Esophagus (tissue), 2 donors: ENCODE measurements around the gene SMCO1. TPM values are rescaled to one million over a fixed set of nuclear protein-coding genes. Genes with fewer than 3 reads are reported as not detected.
"Not testable (repeated sequence)": the region's sequence is repeated elsewhere in the genome, so short reads cannot be mapped to it uniquely, and the experiment has no call there.

Experiments used
- H3K27ac ChIP-seq, 2 donors: one replicate each; pipeline ENCODE4 v1.5.1; 2013; ENCODE audit warnings: low read depth in 2 of 2, mild to moderate bottlenecking in 2 of 2, inconsistent platforms in 1 of 2, low read length in 1 of 2, moderate library complexity in 1 of 2
- H3K27me3 ChIP-seq, 2 donors: one replicate each; pipeline ENCODE4 v1.6.1; 2013; ENCODE audit warnings: low read length in 2 of 2, control low read depth in 1 of 2, mild to moderate bottlenecking in 1 of 2; ENCODE audit not compliant: insufficient read depth in 2 of 2, control insufficient read depth in 1 of 2
- H3K36me3 ChIP-seq, 2 donors: one replicate each; pipeline ENCODE4 v1.6.1; 2013; ENCODE audit warnings: low read length in 1 of 2; ENCODE audit not compliant: control insufficient read depth in 2 of 2, insufficient read depth in 2 of 2
- H3K4me1 ChIP-seq, 2 donors: one replicate each; pipeline ENCODE4 v1.6.1; 2013; ENCODE audit warnings: low read length in 1 of 2; ENCODE audit not compliant: control insufficient read depth in 2 of 2, insufficient read depth in 2 of 2
- H3K4me3 ChIP-seq, 2 donors: one replicate each; pipeline ENCODE4 v1.5.1; 2013; ENCODE audit warnings: low read length in 2 of 2, mild to moderate bottlenecking in 2 of 2, low read depth in 1 of 2, moderate library complexity in 1 of 2
- H3K9me3 ChIP-seq, 2 donors: one replicate each; pipeline ENCODE4 v1.6.1; 2013; ENCODE audit warnings: mild to moderate bottlenecking in 2 of 2, low read depth in 1 of 2, low read length in 1 of 2, moderate library complexity in 1 of 2; ENCODE audit not compliant: control insufficient read depth in 2 of 2, insufficient read depth in 1 of 2
- WGBS, 2 donors: extraction: QIAGEN DNeasy Blood & Tissue Kit; methylation state at CpG; one replicate each; pipeline ENCODE4 v1.1.7; 2013; 5-methylcytosine and 5-hydroxymethylcytosine counted together
- polyA plus RNA-seq, 2 donors: library from polyadenylated mRNA; stranded (reverse); fragments of 200-250 nt; gene quantifications; one replicate each; pipeline ENCODE4 v1.2.3, GENCODE V29; 2013
- donor health status: healthy with polysubstance abuse.
- donor health status: Bipolar disorder and iron deficiency.

The SMCO1 gene
- polyA plus RNA-seq, 2 donors = not detected

DNA sequence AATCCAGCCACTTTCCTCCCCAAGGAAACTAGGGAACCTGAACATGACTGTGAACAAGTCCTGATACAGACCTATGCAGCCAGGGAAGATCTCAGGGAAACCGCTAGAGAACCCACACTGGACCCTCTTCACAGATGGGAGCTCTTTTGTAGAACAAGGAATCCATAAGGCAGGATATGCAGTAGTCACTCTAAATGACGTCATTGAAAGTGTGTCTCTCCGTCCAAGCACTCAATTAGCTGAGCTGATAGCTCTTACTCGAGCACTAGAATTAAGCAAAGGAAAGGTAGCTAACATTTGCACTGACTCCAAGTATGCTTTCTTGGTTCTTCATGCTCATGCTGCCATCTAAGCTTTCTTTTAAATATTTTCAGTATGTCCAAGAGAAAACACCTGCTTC is 10.0 kb upstream of the SMCO1 start:
- H3K27ac ChIP-seq = no peak overlapping the region
- H3K4me3 ChIP-seq = no peak overlapping the region
- WGBS, 2 donors = 83 to 86% methylated on average over 4 of the region's 4 CpGs
- peaks cover 0 to 8% of the 10 kb centered on the region in 2 donors for H3K9me3 ChIP-seq
- peaks cover 0 to 3% of the 10 kb centered on the region in 2 donors for H3K4me1 ChIP-seq
- no peaks in the 10 kb centered on the region for H3K27me3 ChIP-seq
- H3K36me3 ChIP-seq = no peaks in the 10 kb centered on the region

GRCh38 chr3:196524527-196524926 is 9.4 kb upstream of the SMCO1 start:
- 65 to 68% methylated on average over 5 of the region's 5 CpGs for WGBS, 2 donors

GRCh38 chr3:196523841-196524240 is 8.7 kb upstream of the SMCO1 start:
- Histone ChIP-seq H3K27ac (no peak overlapping the region), H3K4me3 (no peak overlapping the region), H3K27me3 (no peaks in the 10 kb centered on the region), H3K9me3 (peaks cover 0 to 14% of the 10 kb centered on the region in 2 donors), H3K4me1 (peaks cover 0 to 3% of the 10 kb centered on the region in 2 donors), H3K36me3 (no peaks in the 10 kb centered on the region)
- WGBS, 2 donors = 96 to 97% methylated on average over 4 of the region's 4 CpGs

More at GRCh38 chr3:196524527-196524926, 9.4 kb upstream of the SMCO1 start:
- peaks cover 0 to 14% of the 10 kb centered on the region in 2 donors for H3K9me3 ChIP-seq
- no peak overlapping the region for H3K4me3 ChIP-seq
- no peak overlapping the region for H3K27ac ChIP-seq
- no peaks in the 10 kb centered on the region for H3K27me3 ChIP-seq
- H3K36me3 ChIP-seq = no peaks in the 10 kb centered on the region
- H3K4me1 ChIP-seq = peaks cover 0 to 3% of the 10 kb centered on the region in 2 donors

GRCh38 chr3:196521291-196521690 is 6.1 kb upstream of the SMCO1 start:
- WGBS, 2 donors = 81 to 88% methylated on average over 12 of the region's 12 CpGs
- H3K36me3 ChIP-seq = not testable (repeated sequence)

DNA sequence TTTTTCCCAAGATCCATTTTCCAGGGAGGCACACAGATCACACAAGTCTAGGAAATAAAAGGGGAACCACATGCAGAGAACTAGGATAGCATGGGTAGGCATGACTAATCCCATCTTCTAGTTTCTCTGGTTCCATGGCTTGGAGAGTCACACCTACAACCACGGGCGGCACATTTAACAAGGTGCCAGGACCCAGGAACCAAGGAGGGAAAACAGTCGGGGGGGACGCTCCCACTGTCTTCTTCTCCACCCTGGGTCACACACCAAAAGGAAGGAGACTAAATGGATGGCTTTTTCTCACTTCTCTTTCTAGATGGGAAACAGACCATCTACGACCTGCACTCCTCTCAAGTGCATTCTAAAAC is 4.6 kb upstream of the SMCO1 start:
- 85% methylated on average over 5 of the region's 5 CpGs for WGBS, 2 donors
- H3K9me3 ChIP-seq = peaks cover 3 to 14% of the 10 kb centered on the region in 2 donors
- H3K4me3 ChIP-seq = no peak overlapping the region
- no peak overlapping the region for H3K27ac ChIP-seq
- no peaks in the 10 kb centered on the region for H3K36me3 ChIP-seq
- H3K27me3 ChIP-seq = no peaks in the 10 kb centered on the region
- no peaks in the 10 kb centered on the region for H3K4me1 ChIP-seq

More at GRCh38 chr3:196521291-196521690, 6.1 kb upstream of the SMCO1 start:
- H3K27me3 ChIP-seq, H3K27ac ChIP-seq, H3K4me3 ChIP-seq, H3K4me1 ChIP-seq: not testable (repeated sequence)
- H3K9me3 ChIP-seq = peaks cover 3 to 14% of the 10 kb centered on the region in 2 donors

DNA sequence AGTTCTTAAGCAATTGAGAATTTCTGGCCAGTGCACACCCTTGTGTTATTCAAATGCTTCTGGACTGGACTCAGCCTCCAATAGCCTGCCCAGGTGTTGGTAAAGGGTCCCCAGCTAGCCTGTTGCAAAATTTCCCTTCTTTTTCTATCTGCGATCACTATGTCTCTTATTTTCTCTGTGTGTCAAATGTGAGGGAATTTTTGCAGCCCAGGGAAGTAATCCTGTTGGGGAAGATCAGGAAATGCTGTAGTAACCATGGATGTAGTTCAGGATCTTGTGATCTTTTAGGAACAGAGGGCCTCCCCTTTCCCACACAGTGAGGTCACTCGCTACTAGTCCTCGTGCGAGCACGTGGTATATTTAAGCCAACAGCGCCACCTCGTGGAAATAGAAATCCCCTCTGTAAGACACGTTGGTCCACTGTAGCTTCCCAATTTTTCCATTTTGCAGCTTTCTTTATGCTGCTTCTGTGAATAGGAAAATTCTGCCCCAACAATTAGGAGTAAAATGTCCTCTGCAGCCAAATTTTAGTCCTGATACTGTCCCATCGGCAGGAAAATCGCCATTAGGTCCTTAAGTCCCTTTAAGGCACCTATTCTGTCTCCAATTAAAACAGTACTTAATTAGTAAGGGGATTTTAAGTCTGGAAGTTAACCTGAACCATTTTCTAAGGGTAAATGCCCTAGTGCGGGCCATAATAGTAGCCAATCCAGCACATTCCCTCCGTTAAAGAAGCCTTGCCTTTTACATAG is 4.0 kb upstream of the SMCO1 start:
- H3K9me3 ChIP-seq = peaks cover 3 to 14% of the 10 kb centered on the region in 2 donors
- no peaks in the 10 kb centered on the region for H3K27me3 ChIP-seq
- no peaks in the 10 kb centered on the region for H3K4me1 ChIP-seq
- WGBS, 2 donors = 39 to 44% methylated on average over 12 of the region's 12 CpGs
- H3K36me3 ChIP-seq = no peaks in the 10 kb centered on the region
- H3K4me3 ChIP-seq = no peak overlapping the region
- no peak overlapping the region for H3K27ac ChIP-seq

DNA sequence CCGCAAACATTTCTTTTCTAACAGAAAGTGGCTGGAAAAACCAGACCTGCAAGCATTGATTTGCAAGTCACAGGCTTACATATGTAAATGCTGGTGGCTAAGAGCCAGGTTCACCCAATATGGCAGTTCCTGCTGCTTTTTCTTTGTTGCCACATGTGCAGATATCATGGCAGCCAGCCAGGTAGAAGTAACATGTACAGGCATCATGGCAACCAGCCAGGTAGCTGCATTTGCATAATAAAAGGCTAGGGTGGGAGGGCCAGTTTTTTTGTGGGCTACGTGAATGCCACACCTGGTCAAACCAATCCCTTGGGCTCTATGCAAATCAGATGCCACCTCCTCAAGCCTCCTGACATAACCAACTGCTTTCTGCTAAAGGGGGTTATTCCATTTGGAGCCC is 2.8 kb upstream of the SMCO1 start:
- Histone ChIP-seq H3K9me3 (peaks cover 3 to 14% of the 10 kb centered on the region in 2 donors), H3K4me3 (no peak overlapping the region), H3K27ac (no peak overlapping the region), H3K4me1 (no peaks in the 10 kb centered on the region), H3K27me3 (no peaks in the 10 kb centered on the region), H3K36me3 (no peaks in the 10 kb centered on the region)
- 48 to 60% methylated on average over 2 of the region's 2 CpGs for WGBS, 2 donors

DNA sequence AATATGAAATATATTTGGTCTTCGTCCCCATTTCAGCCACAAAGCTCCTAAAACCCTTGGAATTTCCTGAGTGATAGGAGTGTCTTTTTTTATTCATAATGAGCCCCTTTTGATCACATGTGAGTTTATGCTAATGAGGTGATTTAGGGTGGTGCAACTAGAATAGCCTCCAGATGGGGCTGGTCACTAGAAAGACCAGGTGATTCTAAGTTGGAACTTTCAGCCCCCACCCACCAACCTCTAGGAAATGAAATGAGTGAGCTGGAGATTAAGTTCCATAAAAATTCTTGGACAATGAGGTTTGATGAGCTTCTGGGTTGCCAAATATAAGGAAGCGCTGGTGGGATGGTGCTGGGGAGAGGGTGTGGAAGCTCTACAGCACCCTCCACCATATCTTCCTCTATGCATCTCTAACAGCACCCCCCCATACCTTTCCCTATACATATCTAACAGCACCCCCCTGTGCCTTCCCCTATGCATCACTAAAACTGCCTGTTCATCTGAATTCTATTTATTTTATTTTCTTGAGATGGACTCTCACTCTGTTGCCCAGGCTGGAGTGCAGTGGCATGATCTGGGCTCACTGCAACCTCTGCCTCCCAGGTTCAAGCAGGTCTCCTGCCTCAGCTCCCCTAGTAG is 2.1 kb upstream of the SMCO1 start:
- no peak overlapping the region for H3K27ac ChIP-seq
- no peaks in the 10 kb centered on the region for H3K36me3 ChIP-seq
- 90 to 91% methylated on average over 2 of the region's 2 CpGs for WGBS, 2 donors
- H3K4me1 ChIP-seq = no peaks in the 10 kb centered on the region
- no peaks in the 10 kb centered on the region for H3K27me3 ChIP-seq
- no peak overlapping the region for H3K4me3 ChIP-seq
- peaks cover 3 to 14% of the 10 kb centered on the region in 2 donors for H3K9me3 ChIP-seq

DNA sequence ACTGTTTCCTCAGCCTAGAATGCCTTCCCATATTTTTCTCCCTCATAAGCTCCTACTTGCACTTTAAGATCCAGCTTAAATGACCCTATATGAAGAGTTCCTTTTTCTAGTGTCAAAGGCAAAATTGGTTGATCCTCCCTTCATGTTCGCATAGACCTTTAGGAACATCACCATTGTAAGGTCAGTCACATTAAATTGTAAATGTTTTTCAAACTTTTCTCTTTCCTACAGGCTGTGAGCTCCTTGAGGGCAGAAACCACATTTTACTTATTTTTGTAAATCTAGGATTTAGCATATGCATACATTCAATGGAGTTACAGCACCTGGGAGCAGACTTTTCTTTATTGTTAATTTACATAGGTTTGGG is 813 bp downstream of the SMCO1 start:
- Histone ChIP-seq H3K4me1 (no peaks in the 10 kb centered on the region), H3K4me3 (no peak overlapping the region), H3K36me3 (no peaks in the 10 kb centered on the region), H3K27me3 (no peaks in the 10 kb centered on the region), H3K27ac (no peak overlapping the region), H3K9me3 (peaks cover 0 to 3% of the 10 kb centered on the region in 2 donors)
- WGBS, 2 donors = 100% methylated on average over 1 of the region's 1 CpG
